Measurements from ENCODE around the gene GREB1L.
"Not testable (repeated sequence)": the region's sequence is repeated elsewhere in the genome, so short reads cannot be mapped to it uniquely, and the experiment has no call there.

Gene GREB1L

DNA sequence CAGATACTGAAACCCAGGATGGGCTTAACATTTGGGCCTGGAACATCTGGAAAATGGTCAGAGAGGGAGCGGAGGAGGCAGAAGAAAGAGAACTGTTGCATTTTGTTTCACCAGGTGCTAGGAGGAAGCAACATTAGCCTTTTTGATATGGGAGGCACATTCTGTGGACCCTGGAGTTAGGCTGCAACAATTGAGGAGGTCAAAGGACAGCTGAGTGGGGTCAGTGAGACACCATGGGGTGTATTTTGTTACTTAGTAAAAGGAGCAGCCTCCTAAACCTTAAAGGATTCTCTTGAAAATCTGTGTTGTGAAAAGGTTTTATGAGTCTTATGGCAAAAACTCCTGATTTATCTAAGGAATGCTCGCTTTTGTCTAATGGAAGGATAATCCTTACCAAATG, 124.9 kb downstream of the GREB1L start:
- no peak for DNase-seq (ENCODE audit: low spot score)

DNA sequence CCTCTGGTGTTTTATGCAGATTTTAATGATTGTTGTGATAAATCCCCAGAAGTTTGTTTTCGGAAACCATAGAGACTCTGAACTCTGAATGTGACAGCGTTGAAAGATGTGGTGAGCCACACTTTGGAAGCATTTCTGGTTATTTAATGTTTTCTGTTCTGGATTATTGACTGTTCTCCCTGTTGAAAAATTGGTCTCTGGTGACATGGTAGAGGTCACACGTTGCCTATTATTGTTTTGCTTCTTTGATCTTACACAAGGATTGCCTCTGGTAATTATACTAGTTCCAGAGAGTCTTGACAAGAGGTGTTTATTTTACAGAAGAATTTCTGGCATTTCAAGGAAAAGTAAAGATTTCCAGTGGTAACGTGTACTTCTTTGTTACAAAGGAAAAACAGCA, 127.1 kb downstream of the GREB1L start:
- no peak for DNase-seq (ENCODE audit: low spot score)

DNA sequence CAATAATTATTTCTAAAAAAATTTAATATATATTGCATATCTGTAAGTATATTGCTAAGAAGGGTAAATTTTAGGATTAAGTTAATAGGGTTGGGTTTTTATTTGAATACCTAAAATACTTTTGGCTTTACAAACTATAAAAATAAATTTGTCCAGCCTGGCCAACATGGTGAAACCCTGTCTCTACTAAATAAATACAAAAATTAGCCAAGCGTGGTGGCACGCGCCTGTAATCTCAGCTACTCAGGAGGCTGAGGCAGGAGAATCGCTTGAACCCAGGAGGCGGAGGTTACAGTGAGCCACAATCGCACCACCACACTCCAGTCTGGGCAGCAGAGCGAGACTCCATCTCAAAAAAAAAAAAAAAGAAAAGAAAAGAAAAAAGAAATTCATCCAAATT, 127.6 kb downstream of the GREB1L start:
- DNase-seq (ENCODE audit: low spot score) = not testable (repeated sequence)

DNA sequence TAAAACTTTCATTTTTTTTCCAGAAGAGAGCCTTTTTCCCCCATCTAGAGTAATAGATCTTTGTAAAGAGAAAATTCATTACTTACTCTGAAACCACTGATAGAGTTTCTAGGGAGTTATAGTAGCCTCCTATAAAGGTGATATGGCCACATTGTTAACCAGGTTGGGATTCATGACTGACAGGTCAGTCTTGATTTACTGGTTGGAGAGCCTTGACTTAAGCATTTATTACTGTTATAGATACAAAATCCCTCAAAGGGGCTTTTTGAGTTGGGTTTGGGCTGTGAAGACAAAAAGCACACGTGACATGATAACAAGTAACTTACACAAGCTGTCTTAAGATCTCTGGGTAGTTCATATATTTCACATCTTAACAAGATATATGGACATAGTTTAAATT, 141.0 kb downstream of the GREB1L start:
- no peak for DNase-seq (ENCODE audit: low spot score)

DNA sequence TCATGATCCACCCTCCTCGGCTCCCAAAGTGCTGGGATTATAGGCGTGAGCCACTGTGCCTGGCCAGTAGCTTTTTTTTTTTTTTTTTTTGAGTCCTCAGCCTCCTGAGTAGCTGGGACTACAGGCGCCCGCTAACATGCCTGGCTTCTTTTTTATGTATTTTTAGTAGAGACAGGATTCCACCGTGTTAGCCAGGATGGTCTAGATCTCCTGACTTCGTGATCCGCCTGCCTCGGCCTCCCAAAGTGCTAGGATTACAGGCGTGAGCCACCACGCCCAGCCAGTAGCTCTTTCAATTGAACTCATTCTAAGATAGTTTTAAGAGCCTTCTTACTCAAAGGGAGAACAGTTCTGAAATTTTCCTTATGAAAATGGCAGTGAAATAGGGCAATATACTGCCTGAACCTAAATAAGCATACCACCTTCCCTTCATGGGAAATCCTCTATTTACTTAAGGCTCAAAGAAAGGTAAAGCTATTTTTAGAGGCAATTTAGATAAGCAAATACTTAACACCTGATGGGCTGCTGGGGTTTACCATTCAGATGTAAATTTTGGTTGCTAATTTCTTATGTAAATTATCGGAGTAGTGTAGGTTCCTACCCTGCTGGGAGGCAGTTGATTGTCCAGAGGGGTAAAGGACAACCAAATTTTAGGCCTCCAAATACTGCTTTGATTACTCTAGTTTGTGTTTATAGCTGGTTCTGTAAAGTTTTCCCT, 144.7 kb downstream of the GREB1L start:
- DNase-seq (ENCODE audit: low spot score) = no peak

DNA sequence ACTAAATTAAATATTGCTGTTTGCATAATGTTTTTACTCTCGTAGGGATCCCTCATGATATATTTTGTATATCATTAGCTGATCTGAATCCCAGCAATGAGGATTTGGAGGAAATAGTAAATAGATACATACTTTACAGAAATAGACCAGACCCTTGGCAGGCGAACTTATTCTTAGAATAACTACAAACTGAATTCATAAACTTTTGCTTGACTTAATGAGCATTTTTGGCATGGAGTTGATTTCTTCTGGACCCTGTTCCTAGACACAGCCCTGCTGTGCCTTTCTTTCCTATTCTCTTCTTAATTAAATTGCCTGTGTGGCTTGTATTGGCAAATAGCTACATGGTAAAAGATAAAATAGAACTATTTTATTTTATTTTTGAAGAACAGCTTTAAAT, 145.9 kb downstream of the GREB1L start:
- DNase-seq (ENCODE audit: low spot score) = no peak

DNA sequence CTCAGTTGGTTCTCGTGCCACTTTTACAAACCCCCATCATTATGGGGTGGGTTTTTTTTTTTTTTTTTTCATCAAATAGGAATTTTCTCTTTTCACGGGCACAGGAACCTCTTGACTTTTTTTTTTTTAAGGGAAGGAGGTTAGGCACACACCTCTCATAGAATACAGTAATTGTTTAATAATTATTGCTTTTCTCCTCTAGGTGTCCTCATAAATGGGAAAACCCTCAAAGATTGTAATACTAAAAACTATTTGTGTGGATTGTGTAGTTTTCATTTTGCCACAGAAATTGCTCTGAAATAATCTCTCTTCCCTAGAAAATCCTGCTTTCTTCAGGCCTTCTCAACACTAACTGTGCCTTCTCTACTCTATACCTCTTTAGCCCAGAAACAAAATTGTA, 147.3 kb downstream of the GREB1L start:
- peak; percentile 28 for DNase-seq (ENCODE audit: low spot score)

DNA sequence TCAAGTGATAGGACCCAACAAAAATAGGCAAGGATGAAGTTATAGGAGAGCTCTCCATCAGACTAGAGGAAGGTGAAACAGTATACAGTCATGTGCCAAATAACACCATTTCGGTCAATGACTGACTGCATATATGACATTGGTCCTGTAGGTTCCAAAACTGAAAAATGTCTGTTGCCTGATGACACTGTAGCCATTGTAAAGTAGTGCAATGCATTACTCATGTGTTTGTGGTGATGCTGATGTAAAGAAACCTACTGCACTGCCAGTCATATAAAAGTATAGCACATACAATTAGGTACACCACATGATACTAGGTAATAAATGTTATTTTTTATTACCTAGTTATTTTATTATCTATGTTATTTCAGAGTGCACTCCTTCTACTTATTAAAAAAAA, 147.9 kb downstream of the GREB1L start:
- no peak for DNase-seq (ENCODE audit: low spot score)

DNA sequence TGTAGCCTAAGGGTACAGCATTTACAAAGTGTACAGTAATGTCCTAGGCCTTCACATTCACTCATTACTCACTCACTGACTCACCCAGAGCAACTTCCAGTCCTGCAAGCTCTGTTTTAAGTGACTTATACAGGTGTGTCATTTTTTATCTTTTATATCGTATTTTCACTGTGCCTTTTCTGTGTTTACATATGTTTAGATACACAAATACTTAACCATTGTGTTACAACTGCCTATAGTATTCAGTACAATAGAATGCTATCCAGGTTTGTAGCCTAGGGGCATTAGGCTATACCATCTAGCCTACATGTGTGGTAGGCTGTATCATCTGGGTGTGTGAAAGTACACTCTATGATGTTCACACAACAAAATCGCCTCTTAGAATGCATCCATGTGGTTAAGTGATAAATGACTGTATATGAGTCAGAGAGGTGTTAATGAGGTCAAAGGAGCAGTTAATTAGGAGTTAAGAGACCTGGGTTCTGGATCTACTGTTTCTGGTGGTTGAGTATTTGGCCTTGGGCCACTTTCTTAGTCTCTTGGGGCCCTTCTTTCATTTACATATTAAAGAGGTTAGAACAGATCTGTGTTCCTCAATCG, 149.1 kb downstream of the GREB1L start:
- DNase-seq (ENCODE audit: low spot score) = peak; percentile 87

DNA sequence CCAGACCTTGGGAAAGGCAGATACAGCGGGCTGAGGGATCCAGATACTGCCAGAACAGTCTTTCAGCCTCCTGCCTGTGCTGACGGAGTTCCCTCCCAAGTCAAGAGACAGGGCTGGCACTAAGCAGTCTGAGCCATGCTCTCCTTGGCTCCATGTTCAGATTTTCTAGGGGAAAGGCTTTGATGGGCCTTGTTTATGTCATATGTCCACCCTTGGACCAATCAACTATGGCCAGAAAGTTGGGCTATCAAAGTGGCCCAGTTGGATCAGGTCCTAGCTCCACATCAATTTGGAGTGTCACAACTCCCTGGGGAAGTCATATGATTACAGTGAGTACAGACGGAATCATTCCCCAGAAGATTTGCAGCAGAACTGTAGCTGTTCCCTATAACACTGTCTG, 152.0 kb downstream of the GREB1L start:
- DNase-seq (ENCODE audit: low spot score) = no peak

DNA sequence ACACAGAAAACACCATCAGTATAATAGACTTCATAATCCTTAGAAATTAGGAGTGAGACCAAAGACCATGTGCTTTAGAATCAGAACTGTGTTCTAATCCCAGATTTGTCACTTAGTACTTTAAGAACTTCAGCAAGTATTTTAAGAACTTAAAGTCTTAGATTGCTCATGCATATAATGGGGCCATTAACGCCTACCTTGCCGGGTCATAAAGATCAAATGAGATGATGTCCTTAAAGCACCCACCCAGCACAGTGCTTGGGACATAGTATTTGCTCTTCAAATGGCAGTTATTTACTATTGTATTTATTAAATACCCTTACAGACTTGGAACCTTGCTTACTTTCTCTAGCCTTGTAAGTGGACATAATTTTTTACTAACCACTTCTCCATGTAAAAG, 156.1 kb downstream of the GREB1L start:
- DNase-seq (ENCODE audit: low spot score) = no peak

DNA sequence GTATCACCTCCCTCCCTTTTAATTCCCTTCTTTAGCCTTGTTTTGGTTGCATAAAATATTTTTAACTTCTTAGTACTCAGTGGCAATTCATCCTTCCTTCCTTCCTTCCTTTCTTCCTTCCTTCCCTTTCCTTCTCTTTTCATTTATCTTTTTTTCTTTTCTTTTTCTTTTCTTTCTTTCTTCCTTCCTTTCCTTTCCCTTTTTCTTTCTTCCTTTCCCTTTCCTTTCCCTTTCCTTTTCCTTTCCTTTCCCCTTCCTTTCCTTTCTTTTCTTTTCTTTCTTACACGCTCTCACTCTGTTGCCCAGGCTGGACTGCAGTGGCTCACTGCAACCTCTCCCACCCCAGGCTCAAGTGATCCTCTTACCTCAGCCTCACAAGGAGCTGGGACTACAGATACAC, 160.2 kb downstream of the GREB1L start:
- no peak for DNase-seq (ENCODE audit: low spot score)

DNA sequence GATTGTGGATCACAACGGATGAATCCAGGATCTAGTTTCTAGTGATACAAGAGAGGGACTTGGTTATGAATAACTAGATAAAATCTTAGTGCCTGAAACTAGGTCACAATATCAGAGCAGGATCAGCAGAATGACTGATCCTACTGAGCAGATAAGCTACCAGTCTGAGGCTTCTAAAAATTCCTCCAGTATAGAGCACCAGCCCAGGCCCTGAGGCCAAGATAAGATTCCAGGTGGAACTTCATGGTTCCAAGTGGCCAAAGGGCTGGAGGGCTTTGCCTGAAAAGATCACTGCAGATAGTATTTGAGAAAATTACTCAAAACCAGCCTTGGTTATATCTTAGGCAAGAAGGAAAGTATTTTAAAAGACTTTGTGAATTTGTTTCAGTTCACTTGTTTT, 162.4 kb downstream of the GREB1L start:
- DNase-seq (ENCODE audit: low spot score) = no peak

DNA sequence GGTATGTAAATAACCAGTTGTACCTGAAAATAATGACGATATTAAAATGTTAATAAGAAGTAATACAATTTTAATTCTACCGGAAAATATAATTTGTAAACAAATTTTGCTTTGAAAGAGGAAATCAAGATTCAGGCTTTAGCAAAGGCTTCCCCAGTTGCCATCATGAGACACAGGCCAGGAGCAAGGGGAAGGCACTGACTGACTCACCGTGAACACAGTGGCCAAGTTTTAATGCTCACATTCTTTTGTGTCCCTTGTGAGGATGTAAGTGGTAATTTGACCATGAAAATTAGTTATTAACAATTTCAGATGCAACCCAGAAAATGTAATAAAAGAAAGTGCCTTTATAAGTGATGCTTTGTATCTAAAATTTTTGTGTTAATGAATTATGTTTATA, 164.1 kb downstream of the GREB1L start:
- DNase-seq (ENCODE audit: low spot score) = no peak

DNA sequence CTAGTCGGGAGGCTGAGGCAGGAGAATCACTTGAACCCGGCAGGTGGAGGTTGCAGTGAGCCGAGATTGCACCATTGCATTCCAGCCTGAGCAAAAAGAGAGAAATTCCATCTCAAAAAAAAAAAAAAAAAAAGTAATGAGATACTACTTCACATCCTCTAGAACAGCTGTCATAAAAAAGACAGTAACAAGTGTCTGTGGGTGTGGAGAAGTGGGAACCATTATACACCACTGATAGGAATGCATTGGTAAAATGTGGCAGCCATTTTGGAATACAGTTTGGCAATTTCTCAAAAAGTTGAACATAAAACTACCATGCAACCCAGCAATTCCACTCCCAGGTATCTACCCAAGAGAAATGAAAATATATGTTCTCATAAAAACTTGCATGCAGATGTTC, 166.6 kb downstream of the GREB1L start:
- DNase-seq (ENCODE audit: low spot score) = no peak

DNA sequence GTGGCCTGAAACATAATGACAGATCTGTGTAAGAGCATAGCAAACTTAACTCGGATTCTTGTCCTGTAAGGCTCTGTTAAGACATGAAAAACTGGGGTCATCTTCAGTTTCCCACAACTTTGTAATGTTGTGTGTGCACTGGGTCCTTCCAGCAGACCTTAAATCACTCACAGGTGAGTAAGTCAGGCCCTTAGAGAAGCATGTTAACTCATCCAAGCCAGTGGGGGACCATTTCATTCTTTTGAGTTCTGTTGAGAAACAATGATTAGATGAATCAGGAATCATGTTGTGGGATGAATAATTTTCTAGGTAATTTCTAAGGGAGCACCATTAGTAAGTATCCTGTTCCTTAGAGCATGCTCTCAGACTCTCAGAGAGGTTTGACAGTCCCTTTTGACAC, 191.4 kb downstream of the GREB1L start:
- no peak for DNase-seq (ENCODE audit: low spot score)

DNA sequence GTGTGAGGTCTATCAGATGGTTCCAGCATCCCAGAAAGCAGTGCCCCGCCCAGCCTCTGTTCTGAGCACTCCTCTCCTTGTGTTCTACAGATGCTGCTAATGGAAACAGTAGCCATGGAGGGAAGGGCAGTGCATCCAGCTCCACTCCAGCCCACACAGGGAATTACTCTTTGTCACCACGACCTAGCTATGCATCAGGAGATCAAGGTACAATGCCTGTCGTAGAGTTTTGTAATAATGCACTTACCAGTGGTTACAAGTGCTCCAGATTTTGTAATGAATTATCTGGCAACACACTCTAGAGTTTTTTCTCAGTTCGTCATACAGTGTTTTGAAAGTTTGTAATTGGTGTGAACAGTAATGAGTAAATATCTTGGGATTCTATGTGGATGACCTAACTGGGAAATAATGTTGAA, 197.4 kb downstream of the GREB1L start:
- peak; percentile 91 for DNase-seq (ENCODE audit: low spot score)

DNA sequence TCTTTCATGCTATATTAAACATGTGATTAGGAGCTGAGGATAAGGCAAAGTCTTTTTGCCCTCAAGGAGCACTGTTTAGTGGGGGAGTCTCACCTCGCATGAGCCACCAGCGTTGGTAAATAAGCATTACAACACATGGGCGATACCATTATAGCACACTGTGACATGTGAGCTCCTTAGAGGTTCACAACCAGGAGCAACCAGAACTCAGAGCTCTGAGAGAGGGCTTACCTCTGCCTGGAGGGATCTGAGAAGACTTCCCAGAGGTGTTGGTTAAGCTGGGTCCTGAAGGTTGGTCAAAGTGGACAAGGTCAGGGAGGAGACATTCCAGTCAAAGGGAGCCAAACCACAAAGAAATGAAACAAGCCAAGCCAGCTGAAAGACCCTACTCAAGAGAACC, 199.6 kb downstream of the GREB1L start:
- DNase-seq (ENCODE audit: low spot score) = no peak

DNA sequence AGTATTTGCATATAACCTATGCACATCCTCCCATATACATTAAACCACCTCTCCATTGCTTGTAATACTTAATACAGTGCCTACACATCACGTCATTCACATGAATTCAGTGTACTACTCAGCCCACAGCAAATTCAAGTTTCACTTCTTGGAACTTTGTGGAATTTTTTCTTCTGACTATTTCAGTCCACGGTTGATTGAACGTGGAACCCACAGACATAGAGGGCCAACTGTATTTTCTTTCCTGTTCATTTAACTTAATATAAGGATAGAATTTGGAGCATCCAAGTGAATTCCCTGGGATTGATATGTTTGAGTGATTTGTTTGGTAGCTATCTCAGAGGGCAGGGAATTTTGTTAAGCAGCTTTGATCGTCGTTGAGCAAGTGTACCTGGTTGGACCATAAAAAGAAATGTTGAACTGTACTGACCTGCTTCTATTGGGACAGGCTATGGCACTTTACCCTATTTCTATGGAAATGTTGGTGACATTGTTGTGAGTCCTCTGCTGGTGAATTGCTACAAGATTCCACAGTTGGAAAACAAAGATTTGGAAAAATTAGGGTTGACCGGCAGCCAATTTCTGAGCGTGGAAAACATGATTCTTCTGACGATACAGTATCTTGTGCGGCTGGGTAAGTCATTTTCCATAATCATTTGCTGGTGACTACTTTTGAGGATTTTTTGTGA, 201.9 kb downstream of the GREB1L start:
- no peak for DNase-seq (ENCODE audit: low spot score)

DNA sequence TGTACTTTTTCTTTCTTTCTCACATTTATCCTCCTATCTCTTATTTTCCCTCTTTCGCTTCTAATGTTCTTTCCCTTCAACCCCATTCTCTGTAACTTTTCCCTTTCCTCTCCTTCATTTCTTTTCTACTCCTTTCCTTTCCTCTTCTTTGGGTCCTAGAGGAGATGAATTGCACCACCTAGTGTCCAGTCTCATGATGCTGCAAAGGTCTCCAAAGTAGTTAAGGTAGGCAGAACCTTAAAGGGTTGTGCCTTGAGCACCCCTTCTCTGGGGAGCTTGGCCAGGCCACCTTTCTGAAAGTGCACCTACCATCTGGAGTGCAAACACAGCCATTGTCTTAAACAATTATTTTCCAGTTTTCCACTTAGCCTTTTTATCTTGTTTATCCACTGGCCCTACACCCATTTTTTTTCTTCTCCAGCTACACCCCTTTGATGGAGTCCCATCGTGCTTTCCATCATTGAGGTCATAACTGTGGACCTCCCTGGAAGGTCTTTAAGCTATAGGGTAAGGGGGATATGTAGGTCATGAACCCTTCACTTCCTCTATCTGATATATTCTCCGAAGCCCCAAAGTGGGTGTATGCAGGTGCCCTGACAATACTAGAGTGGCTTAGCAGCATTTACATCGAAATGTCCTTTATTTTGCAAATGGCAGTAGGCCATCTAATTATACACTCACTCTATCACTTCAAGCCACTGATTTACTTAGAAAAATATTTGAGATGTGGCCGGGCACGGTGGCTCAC, 202.6 kb downstream of the GREB1L start:
- DNase-seq (ENCODE audit: low spot score) = peak; percentile 66

DNA sequence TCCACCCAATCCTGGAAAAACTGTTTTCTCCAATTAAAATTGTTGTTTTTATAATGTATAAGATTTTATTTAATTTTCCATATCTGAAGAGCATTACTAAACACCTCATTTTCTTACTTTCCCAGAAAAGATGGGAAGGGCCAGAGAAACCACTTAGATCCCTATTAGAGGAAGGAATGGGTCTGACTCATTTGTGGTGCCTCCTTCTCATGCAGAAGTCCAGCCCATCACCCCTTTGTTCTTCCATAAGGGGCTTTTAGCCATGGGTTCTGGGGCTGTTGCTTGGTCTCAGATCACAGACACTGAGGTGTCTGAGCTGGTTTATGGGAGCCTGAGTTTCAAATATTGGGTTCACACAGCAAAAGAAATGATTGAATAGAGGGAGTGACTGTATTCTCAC, 206.3 kb downstream of the GREB1L start:
- no peak for DNase-seq (ENCODE audit: low spot score)

DNA sequence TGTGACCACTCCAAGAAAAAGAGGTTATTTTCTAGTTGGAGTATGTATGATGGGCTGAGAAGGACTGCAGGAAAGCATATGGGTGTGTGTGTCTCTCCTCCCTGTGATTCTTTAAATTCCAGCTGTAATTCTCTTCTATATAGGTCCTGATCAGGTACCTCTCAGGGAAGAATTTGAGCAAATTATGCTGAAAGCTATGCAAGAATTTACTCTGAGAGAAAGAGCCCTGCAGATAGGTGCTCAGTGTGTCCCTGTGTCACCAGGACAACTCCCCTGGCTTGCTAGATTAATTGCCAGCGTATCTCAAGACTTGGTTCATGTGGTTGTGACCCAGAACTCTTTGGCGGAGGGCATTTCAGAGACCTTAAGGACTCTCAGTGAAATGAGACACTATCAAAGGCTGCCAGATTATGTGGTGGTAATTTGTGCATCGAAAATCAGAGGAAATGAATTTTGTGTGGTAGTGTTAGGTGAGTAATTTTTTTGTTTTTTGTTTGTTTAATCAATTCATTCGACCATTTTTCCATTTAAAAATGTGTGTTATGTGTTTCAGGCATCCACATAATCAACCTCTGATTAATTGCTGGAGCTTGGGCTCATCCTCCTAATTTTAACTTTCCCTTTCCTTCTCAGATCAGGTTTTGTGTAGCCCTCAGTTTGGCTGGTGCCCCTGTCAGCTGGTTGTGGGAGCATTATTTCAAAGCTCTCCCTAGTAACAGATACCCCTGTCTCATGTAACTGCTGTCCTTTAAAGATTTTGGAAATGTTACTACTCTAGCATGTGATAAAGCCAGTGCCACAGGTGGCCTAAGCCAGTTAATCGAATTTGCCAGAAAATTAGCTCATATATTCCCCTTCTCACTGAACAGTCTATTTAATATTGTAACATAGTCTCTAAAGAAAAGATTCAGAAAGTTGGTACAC, 207.6 kb downstream of the GREB1L start:
- no peak for DNase-seq (ENCODE audit: low spot score)
